HEK293 (cell line): ENCODE measurements around the gene TMEM207.

Experiments
- GLI4 ChIP-seq: fragments of 450-650 bp; formaldehyde crosslinking; IDR thresholded peaks from 2 replicates; pipeline ENCODE4 v1.5.1; 2016; ENCODE audit warnings: missing biosample characterization, missing genetic modification characterization
- KLF10 ChIP-seq: fragments of 450-650 bp; IDR thresholded peaks from 2 replicates; pipeline ENCODE4 v1.5.1; 2018; ENCODE audit warnings: missing biosample characterization, mild to moderate bottlenecking, missing genetic modification characterization
- ZNF121 ChIP-seq: fragments of 450-650 bp; formaldehyde crosslinking; IDR thresholded peaks from 2 replicates; pipeline ENCODE4 v1.5.1; 2016; ENCODE audit warnings: missing biosample characterization, missing genetic modification characterization
- ZNF132 ChIP-seq: fragments of 450-650 bp; formaldehyde crosslinking; IDR thresholded peaks from 2 replicates; pipeline ENCODE4 v1.5.1; 2017; ENCODE audit warnings: missing biosample characterization, missing genetic modification characterization, borderline replicate concordance
- ZNF138 ChIP-seq: fragments of 450-650 bp; formaldehyde crosslinking; IDR thresholded peaks from 2 replicates; pipeline ENCODE4 v1.5.1; 2016; ENCODE audit warnings: missing biosample characterization, missing genetic modification characterization, borderline replicate concordance
- ZNF184 ChIP-seq: fragments of 450-650 bp; IDR thresholded peaks from 2 replicates; pipeline ENCODE4 v1.5.1; 2018; ENCODE audit warnings: missing biosample characterization, mild to moderate bottlenecking, missing genetic modification characterization
- ZNF274 ChIP-seq, 2 experiments: fragments of 200-500 bp in 1 of 2; fragments of 450-650 bp in 1 of 2; sonication (Bioruptor generic) in 1 of 2; formaldehyde crosslinking in 1 of 2; IDR thresholded peaks; 2 replicates each; pipeline versions ENCODE4 v1.5.1 to v1.6.1; 2014 to 2016; ENCODE audit warnings: borderline replicate concordance in 1 of 2, inconsistent platforms in 1 of 2, low read length in 1 of 2, missing biosample characterization in 1 of 2, missing genetic modification characterization in 1 of 2
- TF ChIP-seq, protein P1 (sequence below): fragments of 450-650 bp; formaldehyde crosslinking; IDR thresholded peaks from 2 replicates; pipeline ENCODE4 v1.5.1; 2016; ENCODE audit warnings: missing biosample characterization, missing genetic modification characterization
- TF ChIP-seq, protein P2 (sequence below): fragments of 450-650 bp; formaldehyde crosslinking; IDR thresholded peaks from 2 replicates; pipeline ENCODE4 v1.5.1; 2016; ENCODE audit warnings: missing biosample characterization, missing genetic modification characterization
- TF ChIP-seq, protein P3 (sequence below): fragments of 450-650 bp; formaldehyde crosslinking; IDR thresholded peaks from 2 replicates; pipeline ENCODE4 v1.5.1; 2016; ENCODE audit warnings: missing biosample characterization, missing genetic modification characterization
- TF ChIP-seq, protein P4 (sequence below): fragments of 450-650 bp; formaldehyde crosslinking; IDR thresholded peaks from 2 replicates; pipeline ENCODE4 v1.5.1; 2017; ENCODE audit warnings: missing biosample characterization, missing genetic modification characterization
- TF ChIP-seq, protein P5 (sequence below): fragments of 450-650 bp; formaldehyde crosslinking; IDR thresholded peaks from 2 replicates; pipeline ENCODE4 v1.5.1; 2016; ENCODE audit warnings: missing biosample characterization, missing genetic modification characterization

DNA sequence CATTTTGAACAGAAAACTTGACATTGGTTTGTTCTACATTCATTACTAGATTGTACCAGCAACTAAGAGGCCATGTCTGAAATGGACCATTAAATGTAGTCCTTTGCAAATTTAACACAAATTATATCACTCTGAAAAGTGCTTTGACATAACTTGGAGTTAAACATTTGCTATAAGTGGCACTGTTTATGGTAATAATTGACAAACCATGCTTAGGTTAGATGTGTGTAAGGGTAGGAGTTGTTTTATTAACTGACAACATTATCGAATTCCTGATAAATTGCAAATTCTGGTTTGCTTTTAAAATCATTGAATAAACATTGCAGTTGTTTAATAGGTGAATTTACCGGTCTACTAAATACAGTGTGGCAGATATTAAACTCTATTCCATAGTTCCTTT lies 6.1 kb upstream of the TMEM207 start:
- TF ChIP-seq, protein P1, sequence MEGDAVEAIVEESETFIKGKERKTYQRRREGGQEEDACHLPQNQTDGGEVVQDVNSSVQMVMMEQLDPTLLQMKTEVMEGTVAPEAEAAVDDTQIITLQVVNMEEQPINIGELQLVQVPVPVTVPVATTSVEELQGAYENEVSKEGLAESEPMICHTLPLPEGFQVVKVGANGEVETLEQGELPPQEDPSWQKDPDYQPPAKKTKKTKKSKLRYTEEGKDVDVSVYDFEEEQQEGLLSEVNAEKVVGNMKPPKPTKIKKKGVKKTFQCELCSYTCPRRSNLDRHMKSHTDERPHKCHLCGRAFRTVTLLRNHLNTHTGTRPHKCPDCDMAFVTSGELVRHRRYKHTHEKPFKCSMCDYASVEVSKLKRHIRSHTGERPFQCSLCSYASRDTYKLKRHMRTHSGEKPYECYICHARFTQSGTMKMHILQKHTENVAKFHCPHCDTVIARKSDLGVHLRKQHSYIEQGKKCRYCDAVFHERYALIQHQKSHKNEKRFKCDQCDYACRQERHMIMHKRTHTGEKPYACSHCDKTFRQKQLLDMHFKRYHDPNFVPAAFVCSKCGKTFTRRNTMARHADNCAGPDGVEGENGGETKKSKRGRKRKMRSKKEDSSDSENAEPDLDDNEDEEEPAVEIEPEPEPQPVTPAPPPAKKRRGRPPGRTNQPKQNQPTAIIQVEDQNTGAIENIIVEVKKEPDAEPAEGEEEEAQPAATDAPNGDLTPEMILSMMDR, result no peak
- TF ChIP-seq, protein P2, sequence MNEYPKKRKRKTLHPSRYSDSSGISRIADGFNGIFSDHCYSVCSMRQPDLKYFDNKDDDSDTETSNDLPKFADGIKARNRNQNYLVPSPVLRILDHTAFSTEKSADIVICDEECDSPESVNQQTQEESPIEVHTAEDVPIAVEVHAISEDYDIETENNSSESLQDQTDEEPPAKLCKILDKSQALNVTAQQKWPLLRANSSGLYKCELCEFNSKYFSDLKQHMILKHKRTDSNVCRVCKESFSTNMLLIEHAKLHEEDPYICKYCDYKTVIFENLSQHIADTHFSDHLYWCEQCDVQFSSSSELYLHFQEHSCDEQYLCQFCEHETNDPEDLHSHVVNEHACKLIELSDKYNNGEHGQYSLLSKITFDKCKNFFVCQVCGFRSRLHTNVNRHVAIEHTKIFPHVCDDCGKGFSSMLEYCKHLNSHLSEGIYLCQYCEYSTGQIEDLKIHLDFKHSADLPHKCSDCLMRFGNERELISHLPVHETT (tag by site-specific recombination), result no peak
- TF ChIP-seq KLF10 (tag by site-specific recombination) (no peak), ZNF138 (tag by site-specific recombination) (no peak), ZNF121 (tag by site-specific recombination) (no peak), ZNF274 (IDR thresholded peaks at IDR 0.05; ENCODE audit: low read length) (no peak), ZNF274 (tag by site-specific recombination; IDR thresholded peaks at IDR 0.05; ENCODE audit: borderline replicate concordance) (no peak), ZNF184 (tag by site-specific recombination) (no peak), ZNF132 (no peak), GLI4 (tag by site-specific recombination) (no peak)
- TF ChIP-seq, protein P3, sequence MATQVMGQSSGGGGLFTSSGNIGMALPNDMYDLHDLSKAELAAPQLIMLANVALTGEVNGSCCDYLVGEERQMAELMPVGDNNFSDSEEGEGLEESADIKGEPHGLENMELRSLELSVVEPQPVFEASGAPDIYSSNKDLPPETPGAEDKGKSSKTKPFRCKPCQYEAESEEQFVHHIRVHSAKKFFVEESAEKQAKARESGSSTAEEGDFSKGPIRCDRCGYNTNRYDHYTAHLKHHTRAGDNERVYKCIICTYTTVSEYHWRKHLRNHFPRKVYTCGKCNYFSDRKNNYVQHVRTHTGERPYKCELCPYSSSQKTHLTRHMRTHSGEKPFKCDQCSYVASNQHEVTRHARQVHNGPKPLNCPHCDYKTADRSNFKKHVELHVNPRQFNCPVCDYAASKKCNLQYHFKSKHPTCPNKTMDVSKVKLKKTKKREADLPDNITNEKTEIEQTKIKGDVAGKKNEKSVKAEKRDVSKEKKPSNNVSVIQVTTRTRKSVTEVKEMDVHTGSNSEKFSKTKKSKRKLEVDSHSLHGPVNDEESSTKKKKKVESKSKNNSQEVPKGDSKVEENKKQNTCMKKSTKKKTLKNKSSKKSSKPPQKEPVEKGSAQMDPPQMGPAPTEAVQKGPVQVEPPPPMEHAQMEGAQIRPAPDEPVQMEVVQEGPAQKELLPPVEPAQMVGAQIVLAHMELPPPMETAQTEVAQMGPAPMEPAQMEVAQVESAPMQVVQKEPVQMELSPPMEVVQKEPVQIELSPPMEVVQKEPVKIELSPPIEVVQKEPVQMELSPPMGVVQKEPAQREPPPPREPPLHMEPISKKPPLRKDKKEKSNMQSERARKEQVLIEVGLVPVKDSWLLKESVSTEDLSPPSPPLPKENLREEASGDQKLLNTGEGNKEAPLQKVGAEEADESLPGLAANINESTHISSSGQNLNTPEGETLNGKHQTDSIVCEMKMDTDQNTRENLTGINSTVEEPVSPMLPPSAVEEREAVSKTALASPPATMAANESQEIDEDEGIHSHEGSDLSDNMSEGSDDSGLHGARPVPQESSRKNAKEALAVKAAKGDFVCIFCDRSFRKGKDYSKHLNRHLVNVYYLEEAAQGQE, result no peak
- TF ChIP-seq, protein P4, sequence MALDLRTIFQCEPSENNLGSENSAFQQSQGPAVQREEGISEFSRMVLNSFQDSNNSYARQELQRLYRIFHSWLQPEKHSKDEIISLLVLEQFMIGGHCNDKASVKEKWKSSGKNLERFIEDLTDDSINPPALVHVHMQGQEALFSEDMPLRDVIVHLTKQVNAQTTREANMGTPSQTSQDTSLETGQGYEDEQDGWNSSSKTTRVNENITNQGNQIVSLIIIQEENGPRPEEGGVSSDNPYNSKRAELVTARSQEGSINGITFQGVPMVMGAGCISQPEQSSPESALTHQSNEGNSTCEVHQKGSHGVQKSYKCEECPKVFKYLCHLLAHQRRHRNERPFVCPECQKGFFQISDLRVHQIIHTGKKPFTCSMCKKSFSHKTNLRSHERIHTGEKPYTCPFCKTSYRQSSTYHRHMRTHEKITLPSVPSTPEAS, result no peak
- TF ChIP-seq, protein P5, sequence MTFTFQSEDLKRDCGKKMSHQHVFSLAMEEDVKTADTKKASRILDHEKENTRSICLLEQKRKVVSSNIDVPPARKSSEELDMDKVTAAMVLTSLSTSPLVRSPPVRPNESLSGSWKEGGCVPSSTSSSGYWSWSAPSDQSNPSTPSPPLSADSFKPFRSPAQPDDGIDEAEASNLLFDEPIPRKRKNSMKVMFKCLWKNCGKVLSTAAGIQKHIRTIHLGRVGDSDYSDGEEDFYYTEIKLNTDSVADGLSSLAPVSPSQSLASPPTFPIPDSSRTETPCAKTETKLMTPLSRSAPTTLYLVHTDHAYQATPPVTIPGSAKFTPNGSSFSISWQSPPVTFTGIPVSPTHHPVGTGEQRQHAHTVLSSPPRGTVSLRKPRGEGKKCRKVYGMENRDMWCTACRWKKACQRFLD, result no peak
